Jurkat, Clone E6-1 (cell line): ENCODE measurements around the gene ZNRF2.
"Not testable (repeated sequence)": the region's sequence is repeated elsewhere in the genome, so short reads cannot be mapped to it uniquely, and the experiment has no call there.

Experiments used
- DNase-seq: peaks from one replicate; pipeline ENCODE4 v3.0.0-alpha.2; 2011; ENCODE audit warnings: low read depth, low spot score
- H3K4me3 ChIP-seq: 2 replicates; pipeline ENCODE4 v1.5.1; 2011; ENCODE audit warnings: mild to moderate bottlenecking, low read length, control low read depth, moderate library complexity

Gene ZNRF2

DNA sequence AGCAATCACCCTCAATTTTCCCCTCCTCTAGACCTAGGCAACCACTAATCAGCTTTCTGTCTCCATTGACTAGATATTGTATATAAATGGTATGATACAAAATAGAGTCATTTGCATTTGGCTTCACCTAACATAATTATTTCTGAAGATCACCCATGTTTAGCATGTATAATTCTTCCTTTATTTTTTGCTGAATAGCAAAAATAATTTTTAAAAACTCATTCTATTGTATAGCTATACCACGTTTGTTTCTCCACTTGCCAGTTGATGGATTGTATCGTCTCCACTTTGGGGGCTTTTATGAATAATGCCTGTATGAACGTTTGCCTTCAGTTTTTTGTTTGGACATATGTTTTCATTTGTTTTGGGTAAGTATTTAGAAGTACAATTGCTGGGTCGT lies 95.3 kb downstream of the ZNRF2 start:
- DNase-seq = no peak
- no peak overlapping the region for H3K4me3 ChIP-seq

DNA sequence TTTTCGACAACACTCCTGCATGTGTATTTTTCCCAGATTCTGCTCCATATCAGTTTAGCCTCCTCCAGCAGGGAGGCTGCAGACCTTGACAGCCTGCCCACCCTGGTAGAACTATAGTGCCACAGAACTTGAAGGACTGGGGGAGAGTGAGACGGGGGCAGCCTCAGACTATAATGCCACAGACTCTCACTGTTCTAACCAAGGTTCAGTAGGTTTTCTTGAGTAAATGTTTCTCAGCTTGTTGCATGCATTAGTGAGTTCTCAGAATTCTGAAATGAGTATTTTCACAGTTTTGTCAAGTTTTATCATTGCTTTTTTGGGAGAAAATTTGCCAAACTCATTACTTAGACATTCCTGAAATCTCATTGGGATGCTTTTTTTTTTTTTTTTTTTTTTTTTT lies 95.9 kb downstream of the ZNRF2 start:
- no peak for DNase-seq
- H3K4me3 ChIP-seq = no peak overlapping the region

- H3K4me3 ChIP-seq, DNase-seq: not testable (repeated sequence)
These were observed 96.4 kb downstream of the ZNRF2 start for GRCh38 chr7:30380824-30381223.

DNA sequence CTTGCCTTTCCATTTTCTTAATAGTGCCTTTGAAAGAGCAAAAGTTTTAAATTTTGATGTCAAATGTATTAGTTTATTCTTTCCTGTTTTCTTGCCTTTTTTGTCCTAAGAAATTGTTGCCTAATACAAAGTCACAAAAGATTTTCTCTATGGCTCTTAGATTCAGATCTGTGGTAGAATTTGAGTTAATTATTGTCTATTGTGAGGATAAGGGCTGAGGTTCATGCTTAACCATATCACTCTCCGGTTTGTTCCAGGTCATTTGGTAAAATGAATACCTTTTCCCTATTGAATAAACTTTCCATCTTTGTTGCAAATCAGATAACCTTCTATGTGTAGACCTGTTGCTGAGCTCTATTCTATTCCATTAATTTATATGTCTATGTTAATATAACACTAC lies 98.2 kb downstream of the ZNRF2 start:
- DNase-seq = no peak
- no peak overlapping the region for H3K4me3 ChIP-seq

DNA sequence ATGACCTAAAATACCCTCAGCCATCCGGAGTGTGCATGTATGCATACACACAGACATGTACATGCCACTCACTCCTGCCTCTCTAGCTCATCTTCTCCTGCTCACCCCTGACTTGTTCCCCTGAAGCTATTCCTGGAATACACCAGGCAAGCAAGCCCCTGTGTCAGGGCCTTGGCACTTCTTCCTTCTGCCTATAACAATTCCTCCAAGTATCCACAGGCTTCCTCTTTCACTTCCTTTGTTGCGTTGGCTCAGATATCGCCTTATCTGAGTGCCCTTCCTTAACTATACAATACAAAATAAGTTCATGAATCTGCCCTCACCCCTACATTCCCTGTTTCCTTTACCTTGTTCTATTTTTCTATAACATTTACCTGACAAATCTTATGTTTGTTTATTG lies 105.4 kb downstream of the ZNRF2 start:
- no peak overlapping the region for H3K4me3 ChIP-seq
- no peak for DNase-seq

DNA sequence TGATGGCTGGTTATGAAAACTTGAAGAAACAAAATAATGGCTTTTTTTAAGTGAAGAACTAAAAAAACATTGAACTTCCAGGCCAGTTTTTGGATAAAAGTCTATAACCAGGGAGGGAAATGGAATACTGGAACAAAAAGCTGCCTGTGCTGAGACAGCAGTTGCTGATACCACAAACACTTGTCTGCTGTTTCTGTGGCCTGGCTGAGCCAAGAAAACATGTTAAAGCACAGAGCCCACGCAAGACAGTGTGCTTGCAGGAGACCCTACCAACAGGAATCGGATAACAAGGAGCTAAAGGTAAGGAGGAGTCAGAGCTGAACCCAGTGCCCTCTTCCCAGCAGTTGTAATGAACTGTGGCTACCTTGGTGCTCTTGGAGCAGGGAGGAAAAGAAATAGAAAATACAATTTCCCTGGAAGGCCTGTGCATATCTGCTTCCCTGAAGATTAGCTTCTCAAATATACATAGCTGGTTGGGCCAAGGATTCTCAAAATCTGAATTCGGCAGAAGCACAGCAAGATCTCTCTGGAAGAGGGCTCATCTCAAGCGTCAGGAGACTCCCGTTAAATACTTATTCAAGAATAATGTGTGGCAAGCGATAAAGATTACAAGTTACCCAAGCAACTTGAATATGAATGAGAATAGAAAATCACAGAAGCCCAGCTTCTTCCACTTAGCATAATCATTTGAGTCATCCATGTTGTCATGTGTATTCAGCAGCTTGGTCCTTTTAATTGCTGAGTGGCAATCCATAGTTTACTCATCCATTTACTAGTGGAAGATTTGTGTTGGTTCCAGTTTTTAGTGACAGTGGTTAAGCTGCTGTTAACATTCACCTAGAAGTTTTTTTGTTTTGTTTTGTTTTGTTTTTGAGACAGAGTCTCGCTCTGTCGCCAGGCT lies 106.6 kb downstream of the ZNRF2 start:
- DNase-seq = no peak
- H3K4me3 ChIP-seq = no peak overlapping the region

DNA sequence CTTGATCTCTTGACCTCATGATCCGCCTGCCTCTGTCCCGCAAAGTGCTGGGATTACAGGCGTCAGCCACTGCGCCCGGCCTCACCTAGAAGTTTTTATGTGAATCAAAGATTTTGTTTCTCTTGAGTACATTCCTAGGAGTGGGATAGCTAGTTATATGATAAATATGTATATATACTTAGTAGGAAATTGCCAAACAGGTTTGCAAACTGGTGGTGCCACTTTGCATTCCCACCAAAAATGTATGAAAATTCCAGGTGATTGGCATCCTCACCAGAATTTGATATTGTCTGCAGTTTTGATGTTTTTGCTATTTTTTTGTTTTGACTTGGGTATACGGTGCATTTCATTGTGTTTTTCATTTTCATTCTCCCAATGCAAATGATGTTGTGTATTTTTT lies 107.4 kb downstream of the ZNRF2 start:
- no peak for DNase-seq
- no peak overlapping the region for H3K4me3 ChIP-seq

DNA sequence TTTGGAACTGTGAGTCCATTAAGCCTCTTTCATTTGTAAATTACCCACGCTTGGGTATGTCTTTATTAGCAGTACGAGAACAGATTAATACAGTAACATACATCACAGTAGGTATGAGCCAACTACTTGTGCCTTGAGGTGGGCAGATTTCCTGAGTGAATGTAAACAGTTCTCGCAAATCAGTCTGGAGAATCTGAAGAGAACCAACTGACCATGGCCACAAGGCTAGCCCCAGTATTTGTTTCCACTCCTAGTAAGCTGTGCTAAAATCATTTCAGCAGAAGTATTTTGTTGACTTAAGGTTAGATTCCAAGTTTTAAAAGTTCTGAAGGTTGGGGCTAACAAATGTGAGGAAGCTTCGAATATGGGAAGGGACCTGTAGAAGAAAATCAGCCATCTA lies 111.3 kb downstream of the ZNRF2 start:
- H3K4me3 ChIP-seq = no peak overlapping the region
- DNase-seq = no peak

DNA sequence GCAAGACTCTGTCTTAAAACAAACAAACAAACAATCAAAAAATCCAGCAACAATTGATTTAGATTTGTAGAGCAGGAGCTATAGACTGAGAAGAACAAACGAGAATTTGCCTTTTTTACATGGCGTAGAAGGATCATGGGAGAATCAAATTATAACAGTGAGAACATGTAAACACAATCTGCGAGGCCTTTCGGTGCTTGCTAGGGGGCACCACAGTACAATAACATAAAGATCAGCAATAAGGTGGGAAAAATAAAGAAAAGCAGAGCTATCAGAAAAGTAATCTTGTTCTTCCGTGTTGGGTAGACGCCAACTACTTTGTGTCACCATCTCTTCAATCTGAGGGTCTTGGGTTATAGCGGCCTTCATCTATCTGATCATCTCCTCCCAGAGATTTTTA lies 112.0 kb downstream of the ZNRF2 start:
- no peak overlapping the region for H3K4me3 ChIP-seq
- peak; percentile 14 for DNase-seq

DNA sequence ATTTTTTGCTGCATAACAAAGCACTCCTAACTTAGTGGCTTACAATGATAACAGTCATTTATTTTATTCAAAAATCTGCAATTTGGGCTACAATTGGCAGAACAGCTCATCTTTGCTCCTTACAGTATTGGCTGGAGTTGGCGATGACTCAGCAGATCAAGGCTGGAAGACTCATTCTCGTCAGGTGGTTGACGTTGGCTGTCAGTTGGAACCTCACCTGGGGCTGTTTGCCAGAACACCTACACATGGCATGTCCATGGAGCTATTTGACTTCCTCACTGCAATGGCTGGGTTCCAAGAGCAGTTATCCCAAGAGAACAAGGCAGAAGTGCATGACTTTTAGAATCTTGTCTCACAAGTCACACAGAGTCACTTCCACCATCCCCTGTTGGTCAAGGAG lies 119.1 kb downstream of the ZNRF2 start:
- no peak for DNase-seq

DNA sequence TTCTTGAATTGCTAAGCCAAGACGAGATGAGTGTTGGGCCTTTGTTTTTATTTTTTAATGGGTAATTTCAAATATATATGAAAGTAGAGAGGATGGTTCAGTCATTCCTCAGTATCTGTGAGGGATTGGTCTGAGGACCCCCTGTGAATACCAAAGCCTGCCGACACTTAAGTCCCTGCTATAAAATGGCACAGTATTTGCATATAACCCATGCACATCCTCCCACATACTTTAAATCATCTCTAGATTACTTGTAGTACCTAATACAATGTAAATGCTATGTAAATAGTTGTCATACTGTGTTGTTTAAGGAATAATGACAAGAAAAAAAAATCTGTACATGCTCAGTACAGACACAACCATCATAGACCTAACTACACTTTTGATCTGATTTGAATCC lies 120.8 kb downstream of the ZNRF2 start:
- no peak for DNase-seq

More for the DNA sequence above, 119.1 kb downstream of the ZNRF2 start:
- H3K4me3 ChIP-seq = no peak overlapping the region

GRCh38 chr7:30406664-30407425 lies 122.4 kb downstream of the ZNRF2 start:
- no peak for DNase-seq

More for the DNA sequence above, 120.8 kb downstream of the ZNRF2 start:
- H3K4me3 ChIP-seq = no peak overlapping the region

DNA sequence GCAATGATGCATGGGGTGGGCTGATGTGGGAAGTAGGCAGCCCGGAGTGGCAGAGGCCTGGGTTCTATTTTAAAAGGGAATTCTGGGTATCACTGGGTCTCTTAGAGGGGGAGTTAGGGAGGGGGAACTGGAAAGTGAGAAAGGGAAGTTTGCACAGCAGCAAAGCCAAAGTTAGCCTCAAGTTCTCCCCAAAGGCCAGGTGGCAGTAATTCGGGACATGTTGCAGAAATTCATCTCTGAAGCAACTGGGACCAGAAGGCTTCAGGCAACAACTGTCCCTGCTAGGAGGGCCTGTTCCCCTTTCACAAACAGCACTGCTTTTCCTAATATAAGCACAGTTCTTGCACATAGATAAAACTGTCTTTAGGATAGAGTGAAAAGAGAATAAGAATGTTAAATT lies 126.8 kb downstream of the ZNRF2 start:
- H3K4me3 ChIP-seq = no peak overlapping the region

More at GRCh38 chr7:30406664-30407425, 122.4 kb downstream of the ZNRF2 start:
- H3K4me3 ChIP-seq = no peak overlapping the region

GRCh38 chr7:30411897-30412296 lies 127.5 kb downstream of the ZNRF2 start:
- no peak for DNase-seq
- H3K4me3 ChIP-seq = no peak overlapping the region

More for the DNA sequence above, 126.8 kb downstream of the ZNRF2 start:
- no peak for DNase-seq

- no peak for DNase-seq
- H3K4me3 ChIP-seq = no peak overlapping the region
These were observed 128.5 kb downstream of the ZNRF2 start for GRCh38 chr7:30412782-30413504.

DNA sequence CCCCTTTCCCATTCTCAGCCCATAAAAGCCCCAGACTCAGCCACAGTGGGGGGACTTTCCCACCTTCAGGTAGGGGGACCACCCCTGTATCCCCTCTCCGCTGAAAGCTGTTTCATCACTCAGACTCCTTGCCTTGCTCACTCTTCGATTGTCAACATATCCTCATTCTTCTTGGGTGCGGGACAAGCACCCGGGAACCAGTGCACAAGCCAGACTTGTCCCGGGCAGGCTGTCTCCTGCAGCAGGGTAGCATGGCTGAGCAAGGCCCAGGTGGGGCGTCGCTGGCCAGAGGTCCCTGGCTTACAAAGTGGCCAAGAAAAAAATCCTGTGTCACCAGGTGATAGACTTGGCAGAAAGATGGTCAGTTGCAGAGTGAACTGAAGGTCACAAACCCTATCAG lies 129.5 kb downstream of the ZNRF2 start:
- H3K4me3 ChIP-seq = no peak overlapping the region
- no peak for DNase-seq
